H1 (cell line): Measurements from ENCODE around the gene RUFY4. TPM values are rescaled to one million over a fixed set of nuclear protein-coding genes. Genes with fewer than 3 reads are reported as not detected.

Experiments used
- BCL11A ChIP-seq, 2 experiments: IDR thresholded peaks; one replicate each; pipeline ENCODE4 v1.6.1; 2011; ENCODE audit warnings: low read depth in 2 of 2, low read length in 2 of 2, mild to moderate bottlenecking in 2 of 2
- CBX8 ChIP-seq: fragments of 300-800, 300-1000 bp; sonication (generic); IDR thresholded peaks from 2 replicates; pipeline ENCODE4 v1.7.1; 2016; ENCODE audit warnings: low read depth, low read length, borderline replicate concordance
- CEBPB ChIP-seq: IDR thresholded peaks from 2 replicates; pipeline ENCODE4 v1.6.1; 2012; ENCODE audit warnings: low read depth, low read length
- CTCF ChIP-seq, 3 experiments: IDR thresholded peaks; 1 replicate in 2 of 3; 2 replicates in 1 of 3; pipeline versions ENCODE4 v1.5.1 to v1.6.1; 2011; ENCODE audit warnings: low read length in 3 of 3, mild to moderate bottlenecking in 3 of 3, inconsistent platforms in 2 of 3, low read depth in 1 of 3, moderate library complexity in 1 of 3; ENCODE audit not compliant: insufficient read depth in 1 of 3; ENCODE audit errors: control extremely low read depth in 1 of 3
- KDM4A ChIP-seq: IDR thresholded peaks from one replicate; pipeline ENCODE4 v1.7.1; 2012; ENCODE audit warnings: low read depth, mild to moderate bottlenecking, moderate library complexity, low read length, inconsistent platforms; ENCODE audit not compliant: severe bottlenecking
- PHF8 ChIP-seq: fragments of 200-600 bp; sonication (generic); conservative IDR thresholded peaks from 2 replicates; pipeline ENCODE4 v1.7.1; 2012; ENCODE audit warnings: low read depth, mild to moderate bottlenecking, inconsistent platforms, low read length, moderate library complexity
- RAD21 ChIP-seq, 2 experiments: IDR thresholded peaks in 1 of 2; conservative IDR thresholded peaks in 1 of 2; 2 replicates each; pipeline ENCODE4 v1.6.1; 2011; ENCODE audit warnings: low read depth in 2 of 2, low read length in 2 of 2, improper control_type of control experiment in 1 of 2, inconsistent platforms in 1 of 2, mild to moderate bottlenecking in 1 of 2, moderate library complexity in 1 of 2
- SIRT6 ChIP-seq: IDR thresholded peaks from one replicate; pipeline ENCODE4 v1.7.1; 2012; ENCODE audit warnings: low read length, inconsistent platforms
- SRF ChIP-seq: IDR thresholded peaks from 2 replicates; pipeline ENCODE4 v1.6.1; 2011; ENCODE audit warnings: mild to moderate bottlenecking, low read depth, low read length, moderate library complexity
- polyA plus RNA-seq, 7 experiments: library from polyadenylated mRNA; depleted of rRNA in 3 of 7; stranded (reverse) in 5 of 7; unstranded in 2 of 7; fragments of >200 nt in 5 of 7; fragments of 200-250 nt in 2 of 7; gene quantifications; 1 replicate in 5 of 7; 2 replicates in 1 of 7; 4 replicates in 1 of 7; pipeline versions ENCODE4 v1.2.1 to v1.2.3, GENCODE V29; 2011 to 2013; ENCODE audit warnings: missing spikeins in 2 of 7, mixed read lengths in 2 of 7
- total RNA-seq: library from RNA; stranded (reverse); fragmentation: NEBNext Ultra II Directional; extraction: Animal tissue kit (Norgen Biotek cat#: 25700); gene quantifications from 2 replicates; pipeline ENCODE4 v1.2.1, GENCODE V29; 2021

The RUFY4 gene
- total and polyA plus RNA-seq, 2 of the 8 experiments (the other 6 are each of a cell fraction or from before 2014, with no cell fraction given) = 0.32 to 0.38 TPM

- no peak for TF ChIP-seq RAD21 (IDR thresholded peaks at IDR 0.05 in 1 of 2, conservative IDR thresholded peaks at IDR 0.05 in 1 of 2; ENCODE audit: low read depth in 2 of 2, low read length in 2 of 2)
- TF ChIP-seq PHF8 = no peak
- TF ChIP-seq BCL11A (IDR thresholded peaks at IDR 0.05; ENCODE audit: low read depth in 2 of 2, low read length in 2 of 2) = no peak
- no peak for TF ChIP-seq SRF
- TF ChIP-seq CBX8 = no peak
- TF ChIP-seq SIRT6 = no peak
- TF ChIP-seq CEBPB = no peak
- TF ChIP-seq CTCF (IDR thresholded peaks at IDR 0.05; ENCODE audit: control extremely low read depth in 1 of 3, insufficient read depth in 1 of 3, low read depth in 1 of 3, low read length in 3 of 3) = no peak
- no peak for TF ChIP-seq KDM4A
These were observed 33.5 kb upstream of the RUFY4 start (continued) for GRCh38 chr2:218035463-218036100.
